ENCODE measurements around the gene PHOX2B. TPM values are rescaled to one million over a fixed set of nuclear protein-coding genes. Genes with fewer than 3 reads are reported as not detected.

PHOX2B gene
- total and polyA plus RNA-seq, 2 of the 8 experiments (the other 6 are each of a cell fraction or from before 2014, with no cell fraction given) = not detected

DNA sequence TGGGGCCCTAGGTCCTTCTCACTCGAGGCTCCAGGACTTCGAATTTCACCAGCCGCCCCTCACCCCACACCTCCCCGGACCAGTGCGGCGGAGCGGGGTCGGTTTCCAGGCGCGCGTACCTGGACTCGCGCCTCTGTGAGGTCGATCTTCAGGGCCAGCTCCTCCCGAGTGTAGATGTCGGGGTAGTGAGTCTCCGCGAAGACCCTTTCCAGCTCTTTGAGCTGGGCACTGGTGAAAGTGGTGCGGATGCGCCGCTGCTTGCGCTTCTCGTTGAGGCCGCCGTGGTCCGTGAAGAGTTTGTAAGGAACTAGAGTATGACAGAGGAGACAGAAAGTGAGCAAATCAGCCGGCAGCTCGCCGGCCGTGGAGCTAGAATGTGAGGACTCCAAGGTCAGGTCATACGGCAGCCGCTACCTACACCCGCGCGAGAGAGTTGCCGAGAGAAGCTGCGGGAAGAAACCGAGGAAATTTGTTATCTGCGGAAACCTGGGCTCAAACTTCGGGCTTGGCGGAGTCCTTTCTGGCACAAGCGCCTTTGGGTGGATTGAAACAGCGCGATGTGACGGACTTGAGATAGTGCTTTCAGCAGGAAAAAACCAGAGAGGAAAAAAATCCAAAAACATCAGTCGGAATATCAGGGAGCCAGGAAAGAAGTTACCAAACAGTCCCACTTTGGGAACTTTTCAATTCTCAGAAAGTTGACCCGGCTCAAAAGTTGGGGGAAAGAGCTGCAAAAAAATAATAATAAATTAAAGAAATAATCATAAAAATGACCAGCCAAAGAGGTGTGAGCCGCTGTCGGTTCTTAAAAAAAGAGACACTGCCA lies 1.1 kb downstream of the PHOX2B start:
- Histone ChIP-seq H2AFZ (ENCODE audit: low read length) (no peak overlapping the region), H3K9me3 (ENCODE audit: insufficient read depth in 2 of 2, low read depth in 1 of 2, low read length in 1 of 2) (peaks cover 0 to 13% of the 10 kb centered on the region in 2 experiments; a peak in 2 of 4 replicates), H2BK12ac (ENCODE audit: low read depth, low read length) (peak overlapping the region; percentile 68; the same call in 1 of the 2 replicates), H3K27ac (ENCODE audit: low read depth, low read length) (no peak overlapping the region), H2BK15ac (ENCODE audit: low read length) (peak overlapping the region; percentile 92; the same call in 1 of the 2 replicates), H2AK5ac (ENCODE audit: low read depth, low read length) (no peak overlapping the region), H3K23me2 (ENCODE audit: low read depth, low read length) (peaks cover 11% of the 10 kb centered on the region), H3K56ac (replicated peaks; ENCODE audit: insufficient read length, low read depth, low read length) (no peak overlapping the region), H3K27me3 (replicated peaks in 1 of 4; ENCODE audit: control insufficient read depth in 3 of 4, extremely low read depth in 1 of 4, insufficient read depth in 3 of 4, low read length in 3 of 4) (peaks cover 94 to 100% (median 98%) of the 10 kb centered on the region in 4 experiments), H4K91ac (replicated peaks; ENCODE audit: insufficient read length, low read length) (no peak overlapping the region), H3K36me3 (ENCODE audit: control insufficient read depth in 2 of 4, insufficient read depth in 4 of 4, low read length in 3 of 4) (peaks cover 0 to 15% (median 0%) of the 10 kb centered on the region in 4 experiments; a peak in 1 of 8 replicates), H3K79me1 (ENCODE audit: low read depth, low read length) (no peaks in the 10 kb centered on the region), H3K4me3 (ENCODE audit: extremely low read depth in 1 of 4, insufficient read depth in 2 of 4, low read depth in 3 of 4, low read length in 4 of 4) (peak overlapping the region in 1 of 4 experiments; percentile 49; a peak in 2 of 8 replicates), H3K18ac (ENCODE audit: extremely low read depth, low read length) (peak overlapping the region; percentile 71; the same call in 1 of the 2 replicates), H2BK120ac (replicated peaks; ENCODE audit: low read depth, low read length) (no peak overlapping the region), H2BK5ac (ENCODE audit: low read depth, low read length) (no peak overlapping the region), H3K14ac (ENCODE audit: insufficient read length) (no peak overlapping the region), H4K5ac (ENCODE audit: insufficient read length, low read depth, low read length) (no peak overlapping the region), H3K4me2 (ENCODE audit: insufficient read depth in 1 of 2, low read depth in 2 of 2, low read length in 2 of 2) (peak overlapping the region; percentile 55 to 59), H4K20me1 (replicated peaks in 1 of 2; ENCODE audit: control insufficient read depth in 1 of 2, insufficient read depth in 2 of 2, low read length in 2 of 2) (peaks cover 7 to 30% of the 10 kb centered on the region in 2 experiments), H3K4me1 (replicated peaks in 1 of 4; ENCODE audit: control insufficient read depth in 3 of 4, insufficient read depth in 4 of 4, low read length in 3 of 4) (peaks cover 5 to 41% (median 24%) of the 10 kb centered on the region in 4 experiments), H3K23ac (ENCODE audit: insufficient read length) (no peak overlapping the region), H2BK20ac (ENCODE audit: low read length) (peak overlapping the region; percentile 61; the same call in 1 of the 2 replicates), H3K79me2 (ENCODE audit: control insufficient read depth in 1 of 2, insufficient read depth in 2 of 2, low read length in 2 of 2) (no peaks in the 10 kb centered on the region), H4K8ac (ENCODE audit: extremely low read depth, insufficient read depth, low read length) (no peak overlapping the region), H3K9ac (replicated peaks in 1 of 4; ENCODE audit: extremely low read depth in 1 of 4, low read depth in 3 of 4, low read length in 3 of 4) (no peak overlapping the region), H3K4ac (replicated peaks; ENCODE audit: insufficient read length, low read depth, low read length) (no peak overlapping the region)
- ChIA-PET CTCF (ENCODE audit: partially characterized antibody) (interaction anchor here (0.7 to 2.6 kb wide), 10 partner anchors 10 to 140 kb away, joined by 3 to 11 read pairs (median 4); no protein-coding TSS in a partner anchor), POLR2A (ENCODE audit: partially characterized antibody) (interaction anchor here (1.2 kb wide), 2 partner anchors 119 to 131 kb away, joined by 3 read pairs; no protein-coding TSS in a partner anchor)
- FAIRE-seq (no peak), DNase-seq (ENCODE audit: low read depth in 1 of 2, low spot score in 2 of 2) (peak in 1 of 2 experiments; percentile 57)
- 5% methylated on average over 41 of the region's 49 CpGs; no CpG with 5 or more reads in 1 of the 2 experiments for WGBS, 2 experiments (ENCODE audit: extremely low coverage in 1 of 2, insufficient coverage in 1 of 2, insufficient read length in 1 of 2, insufficient replicate concordance in 2 of 2, low coverage in 1 of 2, low lambda C conversion rate in 2 of 2, missing lambda C conversion rate in 1 of 2)
- TF ChIP-seq POLR2AphosphoS5 (IDR thresholded peaks at IDR 0.05; ENCODE audit: low read depth, low read length) = no peak
- TF ChIP-seq NRF1 (IDR thresholded peaks at IDR 0.05; ENCODE audit: low read depth, low read length) = no peak
- no peak for TF ChIP-seq GTF2F1 (IDR thresholded peaks at IDR 0.05; ENCODE audit: borderline replicate concordance, low read depth, low read length)
- TF ChIP-seq SUZ12 (IDR thresholded peaks at IDR 0.05; ENCODE audit: low read length) = peak; percentile 61
- TF ChIP-seq TCF12 (IDR thresholded peaks at IDR 0.05; ENCODE audit: low read depth, low read length) = no peak
- no peak for TF ChIP-seq CREB1 (IDR thresholded peaks at IDR 0.05)
- TF ChIP-seq SP1 (IDR thresholded peaks at IDR 0.05; ENCODE audit: low read depth, low read length) = 0 out of 2 replicates have a peak, but pooled peaks have one; percentile 16
- no peak for TF ChIP-seq JUN (IDR thresholded peaks at IDR 0.05; ENCODE audit: low read depth, low read length)
- TF ChIP-seq RNF2 (IDR thresholded peaks at IDR 0.05; ENCODE audit: borderline replicate concordance, low read depth, low read length, missing control alignments, poor library complexity, severe bottlenecking) = peak; percentile 99
- TF ChIP-seq TAF7 (optimal IDR thresholded peaks at IDR 0.05; ENCODE audit: borderline replicate concordance, low read depth, low read length) = no peak
- TF ChIP-seq, protein P1, sequence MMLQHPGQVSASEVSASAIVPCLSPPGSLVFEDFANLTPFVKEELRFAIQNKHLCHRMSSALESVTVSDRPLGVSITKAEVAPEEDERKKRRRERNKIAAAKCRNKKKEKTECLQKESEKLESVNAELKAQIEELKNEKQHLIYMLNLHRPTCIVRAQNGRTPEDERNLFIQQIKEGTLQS (IDR thresholded peaks at IDR 0.05; ENCODE audit: insufficient read depth, low read depth, low read length) = no peak
